ENCODE measurements around the gene SGPP2.

SGPP2 gene

DNA sequence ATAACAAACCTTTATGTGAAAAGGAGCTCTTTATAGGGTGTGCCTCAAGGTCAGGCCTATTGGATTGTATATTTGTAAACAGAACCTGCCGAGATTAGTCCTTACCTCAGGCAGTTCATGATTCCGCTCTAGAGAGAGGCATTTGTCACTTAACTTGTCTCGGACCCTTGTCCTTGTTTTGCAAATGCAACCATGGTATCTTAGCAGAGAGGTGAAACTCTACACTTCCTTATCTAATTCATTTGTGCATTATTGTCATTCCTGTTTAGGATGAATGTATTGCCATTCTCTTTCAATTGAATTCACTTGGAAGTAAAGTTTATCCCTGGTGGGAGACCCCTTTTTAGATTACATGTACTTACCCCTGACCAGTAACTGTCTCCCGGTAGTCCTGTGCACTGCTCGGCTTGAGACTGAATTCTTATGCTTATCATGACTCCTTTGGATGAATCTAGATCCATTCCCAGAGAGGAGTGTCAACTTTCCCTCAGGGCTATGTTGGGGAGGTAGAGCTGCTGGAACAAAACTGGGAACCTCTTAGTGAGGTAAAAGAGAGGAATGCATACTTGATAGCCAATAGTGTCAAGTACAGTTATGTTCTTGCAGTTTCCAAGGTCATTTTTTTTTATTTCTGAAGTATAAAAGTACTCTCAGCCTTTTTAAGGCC is 46.6 kb downstream of the SGPP2 start:
- DNase-seq = no peak
- TF ChIP-seq POLR2A (IDR thresholded peaks at IDR 0.05; ENCODE audit: low read length) (no peak), GATA1 (IDR thresholded peaks at IDR 0.05; ENCODE audit: low read depth, low read length) (no peak)

DNA sequence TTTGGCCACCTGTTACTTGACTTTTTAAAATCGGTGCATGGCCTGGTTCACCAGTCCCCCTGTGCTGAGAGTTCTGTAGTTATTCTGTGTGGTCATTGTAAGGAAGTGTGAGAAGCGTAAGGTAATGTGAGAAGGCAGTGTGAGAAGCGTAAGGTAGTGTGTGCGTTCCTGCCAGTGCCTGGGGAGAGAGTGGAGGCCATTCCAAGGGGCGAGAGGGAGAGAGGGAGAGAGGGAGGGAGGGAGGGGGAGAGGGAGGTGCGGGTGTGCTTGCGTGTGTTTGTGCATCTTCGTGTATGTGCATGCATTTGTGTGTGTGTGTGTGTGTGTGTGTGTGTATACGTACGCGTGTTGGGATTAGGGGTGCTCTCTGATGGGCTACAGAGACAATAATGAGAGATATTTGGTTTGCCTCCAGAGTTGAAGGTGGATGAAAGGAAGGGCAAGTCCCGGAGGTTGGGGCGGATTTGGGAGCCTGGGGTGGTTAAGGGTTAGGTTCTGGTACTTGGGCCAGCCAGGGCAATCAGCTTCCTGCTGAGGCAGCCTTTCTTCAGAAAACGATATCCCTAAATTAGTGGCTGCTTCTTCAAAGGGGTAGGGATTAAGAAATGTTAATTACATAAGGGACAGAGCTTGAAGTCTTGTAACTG is 53.7 kb downstream of the SGPP2 start:
- no peak for DNase-seq
- TF ChIP-seq POLR2A (IDR thresholded peaks at IDR 0.05; ENCODE audit: low read length) = no peak
- no peak for TF ChIP-seq GATA1 (IDR thresholded peaks at IDR 0.05; ENCODE audit: low read depth, low read length)

DNA sequence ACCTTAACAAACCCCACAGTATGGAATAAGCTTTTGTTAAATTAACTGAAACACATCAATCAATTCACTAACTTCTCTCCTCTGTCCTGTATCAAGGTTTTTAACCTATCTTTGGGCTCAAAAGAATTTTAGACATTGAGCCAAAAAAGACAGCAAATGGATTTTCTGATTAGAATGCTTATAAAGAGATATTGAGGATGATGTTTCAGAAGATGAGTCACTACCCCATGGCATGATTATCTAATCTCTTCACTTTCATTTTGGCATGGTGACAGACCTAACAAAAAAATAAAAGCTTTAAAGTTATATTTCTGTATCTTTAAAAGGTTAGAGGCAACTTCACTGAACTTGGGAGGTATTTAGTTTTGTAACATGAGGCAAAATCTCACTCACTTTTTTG is 55.5 kb downstream of the SGPP2 start:
- no peak for DNase-seq
- no peak for TF ChIP-seq POLR2A (IDR thresholded peaks at IDR 0.05; ENCODE audit: low read length)
- no peak for TF ChIP-seq GATA1 (IDR thresholded peaks at IDR 0.05; ENCODE audit: low read depth, low read length)

DNA sequence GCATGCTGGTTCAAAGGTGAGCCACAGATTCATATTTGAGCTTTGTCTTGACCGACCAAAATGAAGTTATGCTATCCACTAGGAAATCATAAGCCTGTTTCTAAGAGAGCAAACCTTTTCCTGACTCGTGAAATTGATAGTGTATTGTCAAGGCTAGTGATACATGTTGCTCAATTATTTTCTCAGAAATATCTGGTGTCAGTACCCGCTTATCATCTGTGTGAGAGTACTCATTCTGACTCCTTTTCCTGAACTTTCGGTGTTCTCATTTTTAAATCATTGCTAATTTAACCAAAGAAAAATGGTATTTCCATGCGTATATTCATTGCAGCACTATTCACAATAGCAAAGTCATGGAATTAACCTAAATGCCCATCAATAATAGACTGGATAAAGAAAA is 56.2 kb downstream of the SGPP2 start:
- DNase-seq = no peak
- TF ChIP-seq POLR2A (IDR thresholded peaks at IDR 0.05; ENCODE audit: low read length) (no peak), GATA1 (IDR thresholded peaks at IDR 0.05; ENCODE audit: low read depth, low read length) (no peak)

DNA sequence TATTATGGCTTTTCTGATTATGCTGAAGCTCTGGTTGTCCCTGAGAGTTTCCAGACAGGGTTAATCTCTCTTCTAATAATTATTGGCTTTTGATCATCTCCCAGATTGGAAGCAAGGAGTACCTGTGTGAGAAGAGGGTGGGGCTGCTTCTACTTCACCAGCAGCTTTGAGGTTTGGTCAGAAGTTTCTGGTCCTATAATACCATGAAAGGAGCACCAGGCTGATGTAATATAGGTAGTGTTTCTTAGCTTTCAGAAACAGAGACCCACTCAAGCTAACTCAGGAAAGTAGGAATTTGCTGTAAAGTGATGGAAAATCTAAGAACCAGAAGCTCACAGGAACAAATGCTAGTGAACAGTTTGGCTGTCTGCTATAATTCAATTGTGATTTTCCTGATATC is 57.6 kb downstream of the SGPP2 start:
- DNase-seq = no peak
- TF ChIP-seq GATA1 (IDR thresholded peaks at IDR 0.05; ENCODE audit: low read depth, low read length) (no peak), POLR2A (IDR thresholded peaks at IDR 0.05; ENCODE audit: low read length) (no peak)

DNA sequence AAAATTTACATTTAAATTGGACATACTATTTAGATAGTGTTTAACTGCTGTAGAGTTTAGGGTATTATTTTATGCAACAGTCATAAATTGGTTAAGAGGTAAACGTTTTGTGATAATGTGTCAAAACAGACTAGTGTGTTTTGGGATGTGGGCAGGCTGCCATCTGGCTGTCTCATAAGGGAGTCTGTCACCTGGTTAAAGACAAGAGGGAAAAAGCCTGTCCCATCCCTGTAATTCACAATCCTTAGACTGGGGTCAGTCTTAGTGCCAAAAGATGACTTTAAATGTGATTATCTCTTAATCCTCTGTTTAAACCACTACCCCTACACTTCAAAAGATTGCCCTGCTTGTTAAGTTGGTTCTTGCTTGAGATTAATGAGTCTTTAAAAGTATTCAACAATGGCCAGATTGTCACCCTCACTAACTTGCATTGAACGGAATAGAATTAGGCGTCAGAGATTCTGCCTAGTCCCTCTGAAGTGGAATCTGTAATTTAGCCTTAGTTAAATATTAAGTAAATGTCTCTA is 59.2 kb downstream of the SGPP2 start:
- DNase-seq = no peak
- TF ChIP-seq GATA1 (IDR thresholded peaks at IDR 0.05; ENCODE audit: low read depth, low read length) (no peak), POLR2A (IDR thresholded peaks at IDR 0.05; ENCODE audit: low read length) (no peak)

DNA sequence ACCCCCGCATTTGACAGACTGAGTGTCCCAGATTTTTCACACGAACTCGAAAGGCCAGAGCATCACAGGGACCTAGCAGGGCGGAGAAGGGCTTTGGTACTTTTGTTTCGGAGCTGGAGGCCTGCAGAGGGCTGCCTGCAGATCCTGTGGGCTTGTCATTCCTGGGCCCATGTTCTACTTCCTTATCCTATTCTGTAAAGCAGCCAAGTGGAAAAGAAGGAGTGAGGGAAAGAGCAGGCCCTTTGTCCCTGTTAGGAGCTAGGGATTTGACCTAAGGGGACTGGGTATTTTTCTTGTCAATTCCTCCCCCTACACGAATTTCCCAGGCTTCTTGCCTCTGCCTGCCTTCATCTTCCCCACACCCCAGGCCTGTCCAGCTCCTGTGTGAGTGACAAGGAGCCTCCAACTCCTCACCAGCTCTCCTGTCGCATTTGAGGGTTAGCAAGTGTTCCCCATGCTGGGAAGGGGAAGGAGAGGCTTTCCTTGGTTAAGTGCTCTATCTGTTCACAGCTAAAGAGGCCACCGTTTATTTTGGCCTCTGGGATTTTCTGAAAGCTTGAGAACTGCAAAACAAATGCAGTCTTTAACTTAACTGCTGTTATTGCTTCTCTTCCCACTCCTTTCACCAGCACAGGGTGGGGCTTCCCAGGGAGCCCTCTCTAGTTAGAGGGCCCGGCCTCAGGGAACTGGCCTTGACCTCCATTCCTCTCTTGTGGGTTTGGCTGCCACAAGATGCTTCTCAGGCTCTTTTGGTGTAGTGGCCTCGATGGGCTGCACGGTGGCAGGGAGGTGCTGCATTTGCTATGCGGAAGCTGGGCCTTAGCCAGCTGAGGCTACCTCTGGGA is 61.2 kb downstream of the SGPP2 start:
- DNase-seq = no peak
- TF ChIP-seq GATA1 (IDR thresholded peaks at IDR 0.05; ENCODE audit: low read depth, low read length) (no peak), POLR2A (IDR thresholded peaks at IDR 0.05; ENCODE audit: low read length) (no peak)

DNA sequence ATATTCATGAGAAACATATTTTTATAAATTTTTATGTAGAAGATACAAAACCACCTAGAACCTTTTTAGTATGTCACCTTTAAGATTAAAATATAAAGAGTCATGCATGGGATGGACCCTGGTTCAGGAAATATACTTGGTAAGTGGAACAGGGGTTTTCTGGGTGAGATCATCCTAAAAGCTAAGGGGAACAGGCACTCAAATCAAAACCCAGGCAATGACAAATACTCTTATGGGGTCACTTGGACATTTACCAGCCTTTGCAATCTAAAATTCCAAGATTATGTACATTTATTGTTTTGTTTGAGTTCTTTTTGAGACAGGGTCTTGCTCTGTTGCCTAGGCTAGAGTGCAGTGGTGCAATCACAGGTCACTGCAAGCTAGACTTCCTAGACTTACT is 65.8 kb downstream of the SGPP2 start:
- TF ChIP-seq POLR2A (IDR thresholded peaks at IDR 0.05; ENCODE audit: low read length) (no peak), GATA1 (IDR thresholded peaks at IDR 0.05; ENCODE audit: low read depth, low read length) (no peak)
- DNase-seq = no peak

DNA sequence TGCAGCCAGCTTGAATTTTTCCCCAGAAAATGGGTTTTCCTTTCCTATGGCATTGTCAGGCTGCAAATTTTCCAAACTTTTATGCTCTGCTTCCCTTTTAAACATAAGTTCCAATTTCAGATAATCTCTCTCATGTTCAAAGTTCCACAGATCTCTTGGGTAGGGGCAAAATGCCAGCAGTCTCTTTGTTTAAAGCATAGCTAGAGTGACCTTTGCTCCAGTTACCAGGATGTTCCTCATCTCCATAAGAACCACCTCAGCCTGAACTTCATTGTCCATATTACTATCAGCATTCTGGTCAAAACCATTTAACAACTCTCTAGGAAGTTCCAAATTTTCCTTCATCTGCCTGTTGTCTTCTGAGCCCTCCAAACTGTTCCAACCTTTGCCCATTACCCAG is 68.3 kb downstream of the SGPP2 start:
- TF ChIP-seq GATA1 (IDR thresholded peaks at IDR 0.05; ENCODE audit: low read depth, low read length) (no peak), POLR2A (IDR thresholded peaks at IDR 0.05; ENCODE audit: low read length) (no peak)

DNA sequence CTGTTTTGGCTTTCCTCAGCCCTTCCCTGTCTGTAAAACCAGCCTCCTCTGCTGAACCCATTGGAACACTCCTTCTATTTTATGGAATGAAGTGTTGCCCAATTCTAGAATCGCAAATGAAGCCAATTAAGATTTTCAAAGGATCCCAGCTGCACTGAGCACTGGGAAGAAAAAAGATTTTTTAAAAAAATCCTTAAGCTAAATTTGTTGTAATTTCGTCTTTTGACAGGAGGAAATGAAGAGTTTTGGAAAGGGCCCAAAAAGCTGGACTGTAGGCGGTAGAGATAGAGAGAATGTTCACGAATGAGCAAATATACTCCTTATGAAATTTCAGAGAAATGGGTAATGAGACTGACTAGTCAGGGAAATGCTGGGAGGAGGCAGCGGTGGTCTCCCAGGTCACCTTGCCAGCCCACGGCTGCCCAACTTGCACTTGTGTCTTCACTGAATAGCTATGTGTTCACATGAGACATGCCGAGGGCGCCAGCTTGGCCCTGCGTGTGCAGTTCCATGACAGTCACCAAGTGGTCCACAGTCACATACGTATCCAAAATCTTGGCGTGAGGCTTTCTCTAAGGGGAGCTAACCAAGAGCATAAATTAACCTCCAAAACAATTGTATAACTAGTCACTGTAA is 69.9 kb downstream of the SGPP2 start:
- no peak for DNase-seq
- TF ChIP-seq GATA1 (IDR thresholded peaks at IDR 0.05; ENCODE audit: low read depth, low read length) (no peak), POLR2A (IDR thresholded peaks at IDR 0.05; ENCODE audit: low read length) (no peak)

More for the DNA sequence above, 68.3 kb downstream of the SGPP2 start:
- no peak for DNase-seq

DNA sequence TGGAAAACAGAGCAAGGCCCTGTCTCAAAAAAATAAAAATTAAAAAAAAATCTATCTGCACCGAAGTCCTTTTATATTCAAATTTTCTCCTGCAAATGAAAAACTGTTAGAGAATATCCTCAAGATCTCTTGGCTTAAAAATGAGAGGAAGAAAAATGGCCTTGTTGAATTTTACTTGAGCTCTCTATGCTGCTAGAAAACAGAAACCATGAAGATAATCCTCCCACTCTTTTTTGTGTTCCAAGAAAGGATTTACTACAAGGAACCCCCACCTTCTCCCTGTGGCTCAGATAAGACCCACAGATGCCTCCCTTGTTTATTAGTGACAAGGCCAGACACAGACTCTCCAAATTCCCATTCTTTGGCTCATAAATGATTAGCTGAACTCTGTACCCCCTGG is 71.0 kb downstream of the SGPP2 start:
- DNase-seq = no peak
- no peak for TF ChIP-seq GATA1 (IDR thresholded peaks at IDR 0.05; ENCODE audit: low read depth, low read length)
- TF ChIP-seq POLR2A (IDR thresholded peaks at IDR 0.05; ENCODE audit: low read length) = no peak

DNA sequence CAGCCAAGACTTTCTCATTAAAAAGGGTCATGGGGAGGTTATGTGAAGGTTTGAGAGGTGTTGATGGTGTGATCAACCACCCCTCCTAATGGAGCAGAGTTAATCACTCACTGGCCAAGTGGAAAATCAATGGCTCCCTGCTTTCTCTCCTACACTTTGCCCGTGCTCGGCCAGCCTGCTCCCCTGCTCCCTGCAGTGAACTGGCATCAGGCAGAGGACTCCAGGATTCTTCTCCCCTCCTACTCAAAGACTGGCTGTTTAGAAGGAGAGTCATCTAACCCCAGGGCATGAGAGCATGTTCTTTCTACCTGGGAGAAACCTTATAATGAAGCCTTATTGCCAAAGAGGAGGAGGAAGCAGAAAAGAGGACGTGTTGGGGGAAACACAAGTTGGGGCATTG is 74.9 kb downstream of the SGPP2 start:
- TF ChIP-seq GATA1 (IDR thresholded peaks at IDR 0.05; ENCODE audit: low read depth, low read length) (no peak), POLR2A (IDR thresholded peaks at IDR 0.05; ENCODE audit: low read length) (no peak)
- no peak for DNase-seq

DNA sequence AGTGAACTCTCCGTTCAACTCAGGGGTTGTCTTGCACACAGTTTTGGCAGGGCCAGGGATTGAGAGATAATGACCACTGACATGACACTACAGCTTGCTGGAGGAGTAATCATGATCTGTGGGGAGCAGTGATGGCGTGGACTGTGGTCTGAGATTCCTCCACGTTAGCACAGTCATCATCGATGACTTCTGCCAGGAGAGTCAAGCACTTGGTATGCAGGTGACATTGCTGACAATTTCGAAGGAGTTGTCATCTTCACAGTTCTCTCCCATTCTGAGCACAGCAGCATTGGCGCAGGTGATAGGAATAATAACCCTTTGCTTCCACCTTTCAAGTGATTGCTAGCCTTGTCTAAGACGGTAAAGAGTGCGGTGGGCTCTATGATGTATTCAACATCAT is 79.8 kb downstream of the SGPP2 start:
- DNase-seq = no peak
- TF ChIP-seq GATA1 (IDR thresholded peaks at IDR 0.05; ENCODE audit: low read depth, low read length) = no peak
- TF ChIP-seq POLR2A (IDR thresholded peaks at IDR 0.05; ENCODE audit: low read length) = no peak

DNA sequence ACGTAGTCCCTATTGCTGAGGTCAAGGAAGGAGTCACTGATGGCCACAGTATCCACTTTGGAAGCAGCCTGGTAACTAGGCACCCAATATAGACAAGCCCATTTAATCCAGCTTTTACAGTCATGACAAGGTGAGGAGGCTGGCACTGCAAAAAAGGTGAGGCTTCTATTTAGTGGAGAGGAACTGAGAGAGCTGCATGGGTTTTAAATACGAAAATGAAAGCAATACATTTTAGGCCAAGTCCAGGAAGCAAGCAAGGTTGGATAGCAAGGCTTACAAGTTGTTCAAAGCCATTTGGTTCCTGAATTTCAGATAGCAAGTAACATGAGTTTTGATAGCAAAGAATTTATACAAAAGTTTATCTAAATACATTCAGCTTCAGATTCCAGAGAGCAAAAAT is 80.4 kb downstream of the SGPP2 start:
- TF ChIP-seq GATA1 (IDR thresholded peaks at IDR 0.05; ENCODE audit: low read depth, low read length) = no peak
- TF ChIP-seq POLR2A (IDR thresholded peaks at IDR 0.05; ENCODE audit: low read length) = no peak
- DNase-seq = no peak
